ENCODE measurements around the gene CMTM6.

The CMTM6 gene

DNA sequence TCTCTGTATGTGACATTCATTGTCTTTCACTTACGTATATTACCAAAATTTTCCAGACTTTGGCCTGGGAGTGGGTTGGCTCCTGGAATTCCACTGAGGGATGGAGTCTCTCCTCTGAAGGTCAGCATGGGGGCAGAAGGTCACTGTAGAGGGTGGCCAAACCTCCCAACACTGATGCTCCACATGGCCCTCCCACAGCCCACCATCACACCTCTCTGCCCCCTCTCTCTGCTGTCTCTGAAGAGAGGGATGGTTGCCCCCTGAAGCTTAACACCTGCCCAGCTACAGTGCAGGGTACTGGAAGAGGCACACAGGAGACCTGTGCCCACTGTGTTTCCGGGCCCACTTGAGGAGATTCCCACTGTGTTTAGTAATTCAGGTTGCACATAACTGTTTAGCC lies 52.2 kb downstream of the CMTM6 start:
- Histone ChIP-seq H3F3A (ENCODE audit: insufficient read depth, low read length) (no peaks in the 10 kb centered on the region), H3K9me3 (ENCODE audit: low read length) (no peaks in the 10 kb centered on the region), H3K4me1 (ENCODE audit: insufficient read depth, low read length, severe bottlenecking) (peaks cover 3% of the 10 kb centered on the region), H3K4me2 (ENCODE audit: low read length) (no peak overlapping the region), H3K9me2 (ENCODE audit: low read depth, low read length) (no peaks in the 10 kb centered on the region), H3K36me3 (ENCODE audit: insufficient read depth, low read length) (peaks cover 6% of the 10 kb centered on the region; the same call in 1 of the 2 replicates), H3K4me3 (ENCODE audit: low read depth, low read length, poor library complexity, severe bottlenecking) (no peak overlapping the region), H3K79me2 (ENCODE audit: insufficient read depth, low read length) (no peaks in the 10 kb centered on the region), H4K20me1 (ENCODE audit: insufficient read depth, low read length) (no peaks in the 10 kb centered on the region), H2AFZ (ENCODE audit: low read length) (no peak overlapping the region), H3K27me3 (ENCODE audit: insufficient read depth, low read length) (no peaks in the 10 kb centered on the region), H3K9ac (ENCODE audit: low read length) (no peak overlapping the region), H3K27ac (ENCODE audit: low read depth, low read length, poor library complexity, severe bottlenecking) (no peak overlapping the region)
- TF ChIP-seq EZH2 (IDR thresholded peaks at IDR 0.05; ENCODE audit: borderline replicate concordance, low read length): no peak
- TF ChIP-seq, protein P1, sequence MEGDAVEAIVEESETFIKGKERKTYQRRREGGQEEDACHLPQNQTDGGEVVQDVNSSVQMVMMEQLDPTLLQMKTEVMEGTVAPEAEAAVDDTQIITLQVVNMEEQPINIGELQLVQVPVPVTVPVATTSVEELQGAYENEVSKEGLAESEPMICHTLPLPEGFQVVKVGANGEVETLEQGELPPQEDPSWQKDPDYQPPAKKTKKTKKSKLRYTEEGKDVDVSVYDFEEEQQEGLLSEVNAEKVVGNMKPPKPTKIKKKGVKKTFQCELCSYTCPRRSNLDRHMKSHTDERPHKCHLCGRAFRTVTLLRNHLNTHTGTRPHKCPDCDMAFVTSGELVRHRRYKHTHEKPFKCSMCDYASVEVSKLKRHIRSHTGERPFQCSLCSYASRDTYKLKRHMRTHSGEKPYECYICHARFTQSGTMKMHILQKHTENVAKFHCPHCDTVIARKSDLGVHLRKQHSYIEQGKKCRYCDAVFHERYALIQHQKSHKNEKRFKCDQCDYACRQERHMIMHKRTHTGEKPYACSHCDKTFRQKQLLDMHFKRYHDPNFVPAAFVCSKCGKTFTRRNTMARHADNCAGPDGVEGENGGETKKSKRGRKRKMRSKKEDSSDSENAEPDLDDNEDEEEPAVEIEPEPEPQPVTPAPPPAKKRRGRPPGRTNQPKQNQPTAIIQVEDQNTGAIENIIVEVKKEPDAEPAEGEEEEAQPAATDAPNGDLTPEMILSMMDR (IDR thresholded peaks at IDR 0.05; ENCODE audit: low read length): no peak

DNA sequence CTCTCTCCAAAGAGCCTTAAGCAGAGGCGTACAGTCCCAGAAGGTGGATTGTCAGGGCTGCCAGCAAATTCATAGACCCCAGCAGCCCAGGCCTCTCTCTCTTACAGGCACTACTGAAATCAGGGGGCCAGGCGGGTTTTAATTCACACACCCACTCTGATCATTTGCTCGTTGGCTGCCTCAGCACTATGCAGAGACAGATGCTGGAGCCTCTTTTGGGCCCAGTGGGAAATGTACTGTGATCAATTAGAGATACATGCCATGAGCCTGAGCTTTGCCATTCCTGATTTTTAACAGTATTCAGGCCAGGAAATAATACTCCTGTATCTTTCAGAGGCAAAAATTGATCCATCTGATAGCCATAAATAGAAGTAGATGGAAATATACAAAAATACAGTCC lies 53.0 kb downstream of the CMTM6 start:
- no peaks in the 10 kb centered on the region for H3K4me1 ChIP-seq (ENCODE audit: insufficient read depth, low read length, severe bottlenecking)
- H3K9me2 ChIP-seq (ENCODE audit: low read depth, low read length): no peaks in the 10 kb centered on the region
- H3K27me3 ChIP-seq (ENCODE audit: insufficient read depth, low read length): no peaks in the 10 kb centered on the region
- H3K27ac ChIP-seq (ENCODE audit: low read depth, low read length, poor library complexity, severe bottlenecking): no peak overlapping the region
- H3K9me3 ChIP-seq (ENCODE audit: low read length): no peaks in the 10 kb centered on the region
- no peaks in the 10 kb centered on the region for H3K79me2 ChIP-seq (ENCODE audit: insufficient read depth, low read length)
- H3K4me2 ChIP-seq (ENCODE audit: low read length): no peak overlapping the region
- H3K4me3 ChIP-seq (ENCODE audit: low read depth, low read length, poor library complexity, severe bottlenecking): no peak overlapping the region
- no peak for TF ChIP-seq EZH2 (IDR thresholded peaks at IDR 0.05; ENCODE audit: borderline replicate concordance, low read length)
- TF ChIP-seq, protein P1 (IDR thresholded peaks at IDR 0.05; ENCODE audit: low read length): no peak
- no peak overlapping the region for H3K9ac ChIP-seq (ENCODE audit: low read length)
- H3K36me3 ChIP-seq (ENCODE audit: insufficient read depth, low read length): peaks cover 6% of the 10 kb centered on the region; the same call in 1 of the 2 replicates
- no peaks in the 10 kb centered on the region for H3F3A ChIP-seq (ENCODE audit: insufficient read depth, low read length)
- H4K20me1 ChIP-seq (ENCODE audit: insufficient read depth, low read length): no peaks in the 10 kb centered on the region
- no peak overlapping the region for H2AFZ ChIP-seq (ENCODE audit: low read length)

DNA sequence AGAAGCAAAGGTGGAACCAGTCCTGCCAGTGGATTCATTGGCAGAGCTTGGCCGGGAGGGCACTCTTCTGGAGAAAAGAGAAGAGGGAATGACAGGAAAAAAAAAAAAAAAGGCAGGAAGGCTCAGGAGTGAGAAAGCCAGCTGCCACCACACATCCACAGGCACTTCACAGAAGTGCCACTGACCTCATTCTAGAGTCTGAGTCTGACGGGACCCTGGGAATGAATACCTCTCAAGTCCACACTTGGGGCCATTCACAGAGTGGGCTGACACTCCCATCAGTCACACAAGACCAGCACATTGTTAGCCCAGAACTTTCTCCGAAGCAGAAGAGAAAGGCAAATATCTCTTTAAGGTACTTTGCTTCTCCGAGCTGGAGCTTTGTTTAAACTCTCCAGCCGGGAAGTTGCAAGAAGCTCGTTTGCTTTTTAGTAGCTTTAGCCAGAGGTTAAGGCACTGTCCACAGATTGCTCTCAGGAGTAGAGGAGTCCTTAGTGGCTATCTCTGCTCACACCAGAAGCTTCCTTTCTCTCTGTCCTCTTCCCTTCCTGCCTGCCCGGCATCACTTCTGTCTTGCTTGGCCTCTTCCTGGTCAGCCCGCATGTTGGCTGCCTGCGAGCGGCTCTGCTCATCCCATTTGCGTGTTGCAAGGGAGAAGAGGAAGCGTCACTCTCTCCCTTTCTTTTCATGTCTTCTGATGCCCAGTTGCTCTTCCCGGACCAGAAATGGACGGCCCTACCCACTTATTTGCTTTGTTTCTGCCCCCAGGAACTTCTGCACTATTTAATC lies 53.8 kb downstream of the CMTM6 start:
- Histone ChIP-seq H3K27me3 (ENCODE audit: insufficient read depth, low read length) (no peaks in the 10 kb centered on the region), H2AFZ (ENCODE audit: low read length) (no peak overlapping the region), H3K9me2 (ENCODE audit: low read depth, low read length) (no peaks in the 10 kb centered on the region), H3K36me3 (ENCODE audit: insufficient read depth, low read length) (peaks cover 14% of the 10 kb centered on the region), H3F3A (ENCODE audit: insufficient read depth, low read length) (no peaks in the 10 kb centered on the region), H3K4me1 (ENCODE audit: insufficient read depth, low read length, severe bottlenecking) (no peaks in the 10 kb centered on the region), H3K4me2 (ENCODE audit: low read length) (no peak overlapping the region), H3K9ac (ENCODE audit: low read length) (no peak overlapping the region), H3K79me2 (ENCODE audit: insufficient read depth, low read length) (no peaks in the 10 kb centered on the region), H4K20me1 (ENCODE audit: insufficient read depth, low read length) (no peaks in the 10 kb centered on the region), H3K27ac (ENCODE audit: low read depth, low read length, poor library complexity, severe bottlenecking) (no peak overlapping the region), H3K4me3 (ENCODE audit: low read depth, low read length, poor library complexity, severe bottlenecking) (no peak overlapping the region), H3K9me3 (ENCODE audit: low read length) (no peaks in the 10 kb centered on the region)
- TF ChIP-seq EZH2 (IDR thresholded peaks at IDR 0.05; ENCODE audit: borderline replicate concordance, low read length): no peak
- TF ChIP-seq, protein P1 (IDR thresholded peaks at IDR 0.05; ENCODE audit: low read length): no peak
